Vagina (tissue), 2 donors: ENCODE measurements around the gene SRSF10. TPM values are rescaled to one million over a fixed set of nuclear protein-coding genes. Genes with fewer than 3 reads are reported as not detected.

Source experiments
- DNase-seq, 2 donors: peaks; one replicate each; pipeline ENCODE4 v3.0.0-alpha.2; 2017; ENCODE audit errors: extremely low spot score in 2 of 2
- H3K27ac ChIP-seq: fragments of 200-600 bp; sonication (generic); one replicate; pipeline ENCODE4 v1.5.1; 2019
- H3K27me3 ChIP-seq: fragments of 200-600 bp; sonication (generic); one replicate; pipeline ENCODE4 v1.5.1; 2019
- H3K36me3 ChIP-seq, 2 donors: fragments of 200-600 bp; sonication (generic); one replicate each; pipeline ENCODE4 v1.5.1; 2017 to 2019
- H3K4me1 ChIP-seq: fragments of 200-600 bp; sonication (generic); one replicate; pipeline ENCODE4 v1.5.1; 2019
- H3K4me3 ChIP-seq, 2 donors: fragments of 200-600 bp; sonication (generic); 1 replicate in 1 of 2; 2 replicates in 1 of 2; pipeline ENCODE4 v1.5.1; 2016 to 2019
- H3K9me3 ChIP-seq: fragments of 200-600 bp; sonication (generic); one replicate; pipeline ENCODE4 v1.5.1; 2019
- POLR2A ChIP-seq, 2 donors: fragments of 450-650 bp; IDR thresholded peaks; one replicate each; pipeline ENCODE4 v1.6.1; 2017; ENCODE audit warnings: antibody characterized with exemption in 2 of 2, mild to moderate bottlenecking in 2 of 2, moderate library complexity in 2 of 2
- POLR2AphosphoS5 ChIP-seq, 2 donors: sonication (generic); formaldehyde crosslinking; IDR thresholded peaks; one replicate each; pipeline ENCODE4 v1.9.0; 2017; ENCODE audit warnings: antibody characterized with exemption in 2 of 2, mild to moderate bottlenecking in 2 of 2, low read depth in 1 of 2; ENCODE audit not compliant: insufficient read depth in 1 of 2
- intact Hi-C: fragments of 100-400 bp; cut with DNase I; formaldehyde crosslinking; loops from one replicate; pipeline ENCODE4 v1.15.1; 2023
- total RNA-seq: library from RNA; depleted of rRNA; stranded (reverse); fragments of >200 nt; gene quantifications from one replicate; pipeline ENCODE4 v1.2.3, GENCODE V29; 2016
- TF ChIP-seq, protein P1 (sequence below), 3 experiments: fragments of 450-650 bp in 2 of 3; fragments of 200-600 bp in 1 of 3; sonication (generic) in 1 of 3; IDR thresholded peaks; one replicate each; pipeline ENCODE4 v1.5.1; 2017 to 2019; ENCODE audit warnings: antibody characterized with exemption in 3 of 3, mild to moderate bottlenecking in 2 of 3, moderate library complexity in 2 of 3

Gene SRSF10
- total RNA-seq, 1 donor from 2014 or later: 72.4 TPM

DNA sequence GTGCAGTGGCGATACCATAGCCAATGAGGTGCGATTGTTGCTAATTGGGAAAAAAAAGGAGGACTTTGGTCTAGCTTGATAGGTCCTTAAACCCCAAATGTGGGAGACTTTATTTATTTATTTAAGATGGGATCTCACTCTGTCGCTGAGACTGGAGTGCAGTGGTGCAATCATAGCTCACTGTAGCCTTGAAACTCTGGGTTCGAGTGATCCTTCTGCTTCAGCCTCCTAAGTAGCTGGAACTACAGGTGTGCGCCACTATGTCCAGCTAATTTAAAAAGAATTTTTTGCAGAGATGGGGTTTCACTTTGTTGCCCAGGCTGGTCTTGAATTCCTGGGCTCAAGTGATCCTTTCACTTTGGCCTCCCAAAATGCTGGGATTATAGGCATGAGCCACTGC, 24.0 kb upstream of the SRSF10 start:
- no peak overlapping the region for H3K4me3 ChIP-seq
- no peaks in the 10 kb centered on the region for H3K27me3 ChIP-seq
- no peak for DNase-seq
- H3K4me1 ChIP-seq: no peaks in the 10 kb centered on the region
- TF ChIP-seq, protein P1, sequence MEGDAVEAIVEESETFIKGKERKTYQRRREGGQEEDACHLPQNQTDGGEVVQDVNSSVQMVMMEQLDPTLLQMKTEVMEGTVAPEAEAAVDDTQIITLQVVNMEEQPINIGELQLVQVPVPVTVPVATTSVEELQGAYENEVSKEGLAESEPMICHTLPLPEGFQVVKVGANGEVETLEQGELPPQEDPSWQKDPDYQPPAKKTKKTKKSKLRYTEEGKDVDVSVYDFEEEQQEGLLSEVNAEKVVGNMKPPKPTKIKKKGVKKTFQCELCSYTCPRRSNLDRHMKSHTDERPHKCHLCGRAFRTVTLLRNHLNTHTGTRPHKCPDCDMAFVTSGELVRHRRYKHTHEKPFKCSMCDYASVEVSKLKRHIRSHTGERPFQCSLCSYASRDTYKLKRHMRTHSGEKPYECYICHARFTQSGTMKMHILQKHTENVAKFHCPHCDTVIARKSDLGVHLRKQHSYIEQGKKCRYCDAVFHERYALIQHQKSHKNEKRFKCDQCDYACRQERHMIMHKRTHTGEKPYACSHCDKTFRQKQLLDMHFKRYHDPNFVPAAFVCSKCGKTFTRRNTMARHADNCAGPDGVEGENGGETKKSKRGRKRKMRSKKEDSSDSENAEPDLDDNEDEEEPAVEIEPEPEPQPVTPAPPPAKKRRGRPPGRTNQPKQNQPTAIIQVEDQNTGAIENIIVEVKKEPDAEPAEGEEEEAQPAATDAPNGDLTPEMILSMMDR (IDR thresholded peaks at IDR 0.05): no peak
- TF ChIP-seq POLR2A (IDR thresholded peaks at IDR 0.05) (no peak), POLR2AphosphoS5 (IDR thresholded peaks at IDR 0.05; ENCODE audit: insufficient read depth in 1 of 2, low read depth in 1 of 2) (no peak)
- no peaks in the 10 kb centered on the region for H3K36me3 ChIP-seq
- H3K9me3 ChIP-seq: no peaks in the 10 kb centered on the region
- no peak overlapping the region for H3K27ac ChIP-seq
- intact Hi-C loops: no loop called here

DNA sequence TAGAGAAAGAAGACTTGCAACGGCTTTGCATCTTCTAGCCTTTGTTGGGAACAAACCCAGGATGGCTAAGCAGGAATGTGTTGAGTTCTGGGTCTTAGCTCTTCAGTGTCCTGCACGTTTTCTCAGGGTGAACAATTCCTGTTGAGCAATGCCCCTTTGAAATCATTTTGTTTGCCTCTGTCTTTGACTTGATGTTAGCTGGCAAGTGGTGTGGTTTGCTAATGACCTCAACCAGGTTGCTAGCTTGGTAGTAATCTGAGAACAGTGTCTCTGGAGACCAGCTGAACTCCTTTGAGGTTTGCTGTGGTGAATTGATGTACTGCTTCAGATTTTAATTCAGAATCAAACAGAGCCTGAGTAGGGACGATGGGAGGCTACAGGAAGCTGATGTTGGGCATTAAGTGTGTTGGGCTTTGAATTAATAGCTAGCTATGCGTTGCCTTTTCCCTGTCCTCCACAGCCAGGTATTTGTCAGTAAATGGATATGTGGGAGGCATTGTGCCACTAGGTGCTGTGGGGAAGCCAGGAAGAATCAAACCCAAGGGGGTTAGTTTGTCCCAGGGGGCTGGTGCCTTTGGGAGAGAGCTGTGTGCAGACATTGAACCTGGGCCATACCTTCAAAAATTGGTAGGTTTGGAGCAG, 23.3 kb upstream of the SRSF10 start:
- DNase-seq: no peak
- Histone ChIP-seq H3K36me3 (no peaks in the 10 kb centered on the region), H3K4me3 (no peak overlapping the region), H3K9me3 (no peaks in the 10 kb centered on the region), H3K4me1 (no peaks in the 10 kb centered on the region), H3K27ac (no peak overlapping the region), H3K27me3 (no peaks in the 10 kb centered on the region)
- intact Hi-C loops: no loop called here
- TF ChIP-seq POLR2A (IDR thresholded peaks at IDR 0.05): no peak
- TF ChIP-seq, protein P1 (IDR thresholded peaks at IDR 0.05): no peak
- no peak for TF ChIP-seq POLR2AphosphoS5 (IDR thresholded peaks at IDR 0.05; ENCODE audit: insufficient read depth in 1 of 2, low read depth in 1 of 2)

DNA sequence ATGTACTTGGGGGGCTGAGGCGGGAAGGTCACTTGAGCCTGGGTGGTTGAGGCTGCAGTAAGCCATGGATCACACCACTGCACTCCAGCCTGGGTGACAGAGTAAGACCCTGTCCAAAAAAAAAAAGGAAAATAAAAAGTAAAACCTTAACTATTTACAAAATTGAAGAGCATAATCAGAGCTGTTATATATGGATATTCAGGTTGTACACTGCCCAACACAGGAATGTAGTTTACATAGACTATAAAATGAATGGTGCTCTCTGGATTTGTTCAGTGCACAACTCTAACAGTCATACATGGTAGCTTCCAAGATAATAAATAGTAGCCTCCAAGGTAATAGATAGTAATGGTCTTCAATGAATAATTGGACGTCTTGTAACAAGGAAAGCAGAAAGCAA, 22.6 kb upstream of the SRSF10 start:
- intact Hi-C loops: no loop called here

DNA sequence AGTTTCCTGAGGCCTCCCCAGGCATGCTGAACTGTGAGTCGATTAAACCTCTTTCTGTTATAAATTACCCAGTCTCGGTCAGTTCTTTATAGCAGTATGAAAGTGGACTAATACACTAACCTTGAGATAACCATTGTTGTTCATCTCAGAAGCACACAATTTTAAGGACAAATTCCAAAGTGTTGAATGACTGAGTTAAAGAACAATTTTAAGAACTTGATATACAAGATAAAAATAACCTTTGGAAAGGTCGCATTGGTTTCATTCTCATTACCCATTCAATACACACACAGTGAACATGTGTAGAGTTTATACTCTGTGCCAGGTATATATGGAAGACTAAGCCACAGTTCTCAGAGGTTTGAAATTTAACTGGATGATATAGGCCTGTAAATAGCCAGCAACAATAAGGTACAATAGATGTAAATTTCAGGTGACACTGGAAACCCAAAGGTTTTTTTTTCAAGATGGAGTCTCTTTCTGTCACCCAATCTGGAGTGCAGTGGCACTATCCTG, 19.1 kb upstream of the SRSF10 start:
- H3K27me3 ChIP-seq: no peaks in the 10 kb centered on the region
- no peak overlapping the region for H3K27ac ChIP-seq
- no peaks in the 10 kb centered on the region for H3K9me3 ChIP-seq
- intact Hi-C loops: no loop called here
- TF ChIP-seq POLR2AphosphoS5 (IDR thresholded peaks at IDR 0.05; ENCODE audit: insufficient read depth in 1 of 2, low read depth in 1 of 2) (no peak), POLR2A (IDR thresholded peaks at IDR 0.05) (no peak)
- TF ChIP-seq, protein P1 (IDR thresholded peaks at IDR 0.05): no peak
- no peaks in the 10 kb centered on the region for H3K36me3 ChIP-seq
- no peaks in the 10 kb centered on the region for H3K4me1 ChIP-seq
- no peak overlapping the region for H3K4me3 ChIP-seq
- no peak for DNase-seq

More for the DNA sequence above, 22.6 kb upstream of the SRSF10 start:
- no peaks in the 10 kb centered on the region for H3K27me3 ChIP-seq
- H3K4me1 ChIP-seq: no peaks in the 10 kb centered on the region
- H3K9me3 ChIP-seq: no peaks in the 10 kb centered on the region
- TF ChIP-seq, protein P1 (IDR thresholded peaks at IDR 0.05): no peak
- TF ChIP-seq POLR2AphosphoS5 (IDR thresholded peaks at IDR 0.05; ENCODE audit: insufficient read depth in 1 of 2, low read depth in 1 of 2) (no peak), POLR2A (IDR thresholded peaks at IDR 0.05) (no peak)
- H3K4me3 ChIP-seq: no peak overlapping the region
- no peak for DNase-seq
- no peaks in the 10 kb centered on the region for H3K36me3 ChIP-seq
- H3K27ac ChIP-seq: no peak overlapping the region

DNA sequence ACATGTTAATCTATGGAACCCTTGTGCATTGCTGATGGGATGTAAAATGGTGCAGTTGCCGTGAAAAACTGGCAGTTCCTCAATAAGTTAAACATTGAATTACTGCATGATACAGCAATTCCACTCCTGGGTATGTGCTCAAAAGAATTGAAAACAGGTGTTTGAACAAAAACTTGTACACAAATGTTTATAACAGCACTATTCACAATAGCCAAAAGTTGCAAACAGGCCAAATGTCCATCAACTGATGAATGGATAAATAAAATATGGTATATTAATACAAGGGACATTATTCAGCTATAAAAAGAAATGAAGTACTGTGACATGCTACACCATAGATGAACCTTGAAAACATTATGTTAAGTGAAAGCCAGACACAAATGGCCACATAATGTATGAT, 17.7 kb upstream of the SRSF10 start:
- H3K4me1 ChIP-seq: no peaks in the 10 kb centered on the region
- H3K4me3 ChIP-seq: no peak overlapping the region
- H3K36me3 ChIP-seq: no peaks in the 10 kb centered on the region
- DNase-seq: no peak
- H3K27me3 ChIP-seq: no peaks in the 10 kb centered on the region
- no peaks in the 10 kb centered on the region for H3K9me3 ChIP-seq
- no peak for TF ChIP-seq POLR2AphosphoS5 (IDR thresholded peaks at IDR 0.05; ENCODE audit: insufficient read depth in 1 of 2, low read depth in 1 of 2)
- TF ChIP-seq POLR2A (IDR thresholded peaks at IDR 0.05): no peak
- TF ChIP-seq, protein P1 (IDR thresholded peaks at IDR 0.05): no peak
- no peak overlapping the region for H3K27ac ChIP-seq
- intact Hi-C loops: no loop called here
